HepG2 (cell line): Measurements from ENCODE around the gene ZFP69B. TPM values are rescaled to one million over a fixed set of nuclear protein-coding genes. Genes with fewer than 3 reads are reported as not detected.

Experiments
- ARID2 ChIP-seq: sonication (generic); formaldehyde crosslinking; IDR thresholded peaks from 2 replicates; pipeline ENCODE4 v1.8.1; 2022; ENCODE audit warnings: mild to moderate bottlenecking, missing genetic modification reagents, borderline replicate concordance
- FOXK2 ChIP-seq: fragments of 450-650 bp; IDR thresholded peaks from 2 replicates; pipeline ENCODE4 v1.6.1; 2016
- GABPA ChIP-seq, 2 experiments: IDR thresholded peaks; 2 replicates each; pipeline ENCODE4 v1.6.1; 2011 to 2016; ENCODE audit warnings: low read depth in 2 of 2, low read length in 1 of 2, missing biosample characterization in 1 of 2, missing genetic modification characterization in 1 of 2
- HBP1 ChIP-seq: IDR thresholded peaks from 2 replicates; pipeline ENCODE4 v1.6.1; 2016; ENCODE audit warnings: low read depth, control low read depth
- HMG20B ChIP-seq: conservative IDR thresholded peaks from 2 replicates; pipeline ENCODE4 v1.6.1; 2016; ENCODE audit warnings: missing genetic modification reagents, missing compliant biosample characterization
- NAIF1 ChIP-seq: sonication (generic); formaldehyde crosslinking; IDR thresholded peaks from 2 replicates; pipeline ENCODE4 v1.5.0; 2020; ENCODE audit warnings: mild to moderate bottlenecking, missing genetic modification reagents, borderline replicate concordance
- ZBTB40 ChIP-seq, 2 experiments: fragments of 450-650 bp in 1 of 2; sonication (generic) in 1 of 2; formaldehyde crosslinking in 1 of 2; IDR thresholded peaks; 2 replicates each; pipeline versions ENCODE4 v1.6.1 to v1.8.0; 2016 to 2022; ENCODE audit warnings: antibody characterized with exemption in 1 of 2, mild to moderate bottlenecking in 1 of 2, missing genetic modification reagents in 1 of 2
- ZHX2 ChIP-seq, 2 experiments: sonication (generic) in 1 of 2; formaldehyde crosslinking in 1 of 2; IDR thresholded peaks; 2 replicates each; pipeline versions ENCODE4 v1.6.1 to v1.9.0; 2014 to 2022; ENCODE audit warnings: antibody characterized with exemption in 1 of 2, borderline replicate concordance in 1 of 2, inconsistent platforms in 1 of 2, low read depth in 1 of 2, missing genetic modification reagents in 1 of 2
- ZNF121 ChIP-seq: sonication (generic); formaldehyde crosslinking; IDR thresholded peaks from 2 replicates; pipeline ENCODE4 v1.5.0; 2020; ENCODE audit warnings: mild to moderate bottlenecking, missing genetic modification reagents
- polyA plus RNA-seq, 8 experiments: library from polyadenylated mRNA; depleted of rRNA in 3 of 8; stranded (reverse) in 7 of 8; unstranded in 1 of 8; fragments of >200 nt; fragmentation: Illumina TruSeq in 4 of 8; extraction: Trizol in 4 of 8; gene quantifications; 2 replicates each; pipeline versions ENCODE4 v1.2.1 to v1.2.3, GENCODE V29; 2011 to 2016; ENCODE audit warnings: low read depth in 4 of 8, missing spikeins in 1 of 8, mixed read lengths in 1 of 8; ENCODE audit not compliant: insufficient read depth in 1 of 8
- total RNA-seq, 5 experiments: library from RNA; depleted of rRNA; stranded (reverse); fragments of >200 nt; fragmentation: Illumina TruSeq; extraction: Trizol; gene quantifications; 2 replicates each; pipeline ENCODE4 v1.2.3, GENCODE V29; 2016; ENCODE audit warnings: low read depth in 1 of 5

The ZFP69B gene
- total and polyA plus RNA-seq, 2 of the 13 experiments (the other 11 are each of a cell fraction or from before 2014, with no cell fraction given) = 4.6 to 7.7 TPM

- no peak for TF ChIP-seq ZBTB40 (IDR thresholded peaks at IDR 0.05)
- TF ChIP-seq ZBTB40 (CRISPR knock-in tag; IDR thresholded peaks at IDR 0.05) = 0 out of 2 replicates have a peak, but pooled peaks have one; percentile 45
- no peak for TF ChIP-seq ARID2 (CRISPR knock-in tag)
- no peak for TF ChIP-seq GABPA (IDR thresholded peaks at IDR 0.05; ENCODE audit: low read depth, low read length)
- peak; percentile 71; the same call in 1 of the 2 replicates for TF ChIP-seq GABPA (CRISPR knock-in tag; IDR thresholded peaks at IDR 0.05; ENCODE audit: low read depth)
- peak; percentile 65; the same call in 1 of the 2 replicates for TF ChIP-seq FOXK2
- TF ChIP-seq NAIF1 = peak; percentile 80; the same call in 1 of the 2 replicates
- TF ChIP-seq HMG20B = peak; percentile 81
- peak; percentile 11; the same call in 1 of the 2 replicates for TF ChIP-seq ZHX2 (IDR thresholded peaks at IDR 0.05; ENCODE audit: low read depth)
- no peak for TF ChIP-seq ZHX2 (CRISPR knock-in tag; IDR thresholded peaks at IDR 0.05; ENCODE audit: borderline replicate concordance)
- TF ChIP-seq ZNF121 (CRISPR knock-in tag) = peak; percentile 93
- TF ChIP-seq HBP1 (CRISPR knock-in tag) = 0 out of 2 replicates have a peak, but pooled peaks have one; percentile 54
Measured at GRCh38 chr1:40421431-40422384, 28.6 kb upstream of the ZFP69B start (continued).
